Measurements from ENCODE around the gene SLC66A1. TPM values are rescaled to one million over a fixed set of nuclear protein-coding genes. Genes with fewer than 3 reads are reported as not detected.

Gene SLC66A1
- total RNA-seq, 1 donor from 2014 or later, result 11.3 TPM

- DNase-seq (ENCODE audit: low spot score), result no peak
These were observed 13.3 kb downstream of the SLC66A1 start for GRCh38 chr1:19325368-19325957.

GRCh38 chr1:19325958-19326747 is 14.0 kb downstream of the SLC66A1 start:
- no peak for DNase-seq (ENCODE audit: low spot score)

GRCh38 chr1:19326748-19327065 is 14.6 kb downstream of the SLC66A1 start:
- DNase-seq (ENCODE audit: low spot score), result no peak

- DNase-seq (ENCODE audit: low spot score), result no peak
These were observed 15.2 kb downstream of the SLC66A1 start for GRCh38 chr1:19327301-19327700.

- no peak for DNase-seq (ENCODE audit: low spot score)
These were observed 15.6 kb downstream of the SLC66A1 start for GRCh38 chr1:19327736-19328135.

GRCh38 chr1:19328486-19328885 is 16.4 kb downstream of the SLC66A1 start:
- DNase-seq (ENCODE audit: low spot score), result no peak

- DNase-seq (ENCODE audit: low spot score), result no peak
These were observed 17.1 kb downstream of the SLC66A1 start for GRCh38 chr1:19329188-19329587.

GRCh38 chr1:19329611-19330010 is 17.5 kb downstream of the SLC66A1 start:
- DNase-seq (ENCODE audit: low spot score), result no peak

GRCh38 chr1:19330449-19331135 is 18.5 kb downstream of the SLC66A1 start:
- no peak for DNase-seq (ENCODE audit: low spot score)

- no peak for DNase-seq (ENCODE audit: low spot score)
These were observed 19.2 kb downstream of the SLC66A1 start for GRCh38 chr1:19331262-19331878.

- DNase-seq (ENCODE audit: low spot score), result no peak
These were observed 20.7 kb downstream of the SLC66A1 start for GRCh38 chr1:19332832-19333231.

GRCh38 chr1:19333587-19334354 is 21.6 kb downstream of the SLC66A1 start:
- DNase-seq (ENCODE audit: low spot score), result no peak

GRCh38 chr1:19336543-19336942 is 24.4 kb downstream of the SLC66A1 start:
- no peak for DNase-seq (ENCODE audit: low spot score)

- DNase-seq (ENCODE audit: low spot score), result no peak
These were observed 25.2 kb downstream of the SLC66A1 start for GRCh38 chr1:19337289-19337688.

GRCh38 chr1:19338323-19338762 is 26.2 kb downstream of the SLC66A1 start:
- DNase-seq (ENCODE audit: low spot score), result no peak

GRCh38 chr1:19339214-19339861 is 27.2 kb downstream of the SLC66A1 start:
- DNase-seq (ENCODE audit: low spot score), result no peak

- no peak for DNase-seq (ENCODE audit: low spot score)
These were observed 28.3 kb downstream of the SLC66A1 start for GRCh38 chr1:19340387-19340937.

- peak; percentile 72 for DNase-seq (ENCODE audit: low spot score)
These were observed 29.3 kb downstream of the SLC66A1 start for GRCh38 chr1:19341201-19342061.

- no peak for DNase-seq (ENCODE audit: low spot score)
These were observed 30.1 kb downstream of the SLC66A1 start for GRCh38 chr1:19342062-19342750.
